Prostate gland (tissue), 2 donors: ENCODE results near the gene PLCH1. TPM values are rescaled to one million over a fixed set of nuclear protein-coding genes. Genes with fewer than 3 reads are reported as not detected.

Experiments
- DNase-seq: peaks from one replicate; pipeline ENCODE4 v3.0.0-alpha.2; 2019; ENCODE audit warnings: low spot score
- H3K27ac ChIP-seq, 2 donors: fragments of 200-600 bp; sonication (generic); 2 replicates each; pipeline ENCODE4 v1.5.1; 2017 to 2019
- H3K27me3 ChIP-seq: fragments of 200-600 bp; sonication (generic); replicated peaks from 2 replicates; pipeline ENCODE4 v1.5.1; 2019; ENCODE audit not compliant: insufficient read depth
- H3K36me3 ChIP-seq, 2 donors: fragments of 200-600 bp; sonication (generic); 1 replicate in 1 of 2; 2 replicates in 1 of 2; pipeline versions ENCODE4 v1.5.1 to v1.8.1; 2017 to 2019
- H3K4me1 ChIP-seq: fragments of 200-600 bp; sonication (generic); replicated peaks from 2 replicates; pipeline ENCODE4 v1.5.1; 2019
- H3K4me3 ChIP-seq, 2 donors: fragments of 200-600 bp; sonication (generic); 2 replicates each; pipeline ENCODE4 v1.5.1; 2017 to 2019
- H3K9me3 ChIP-seq: fragments of 200-600 bp; sonication (generic); 2 replicates; pipeline ENCODE4 v1.5.1; 2017
- CTCF ChIP-seq, 4 experiments: fragments of 200-600 bp in 2 of 4; fragments of 450-650 bp in 2 of 4; sonication (generic) in 2 of 4; IDR thresholded peaks; 1 replicate in 3 of 4; 2 replicates in 1 of 4; pipeline ENCODE4 v1.5.1; 2016 to 2019; ENCODE audit warnings: antibody characterized with exemption in 4 of 4, mild to moderate bottlenecking in 2 of 4, moderate library complexity in 2 of 4
- POLR2A ChIP-seq: fragments of 450-650 bp; IDR thresholded peaks from one replicate; pipeline ENCODE4 v1.6.1; 2016; ENCODE audit warnings: antibody characterized with exemption, mild to moderate bottlenecking
- POLR2AphosphoS5 ChIP-seq: sonication (generic); formaldehyde crosslinking; IDR thresholded peaks from one replicate; pipeline ENCODE4 v1.6.1; 2017; ENCODE audit warnings: antibody characterized with exemption
- WGBS: methylation state at CpG from one replicate; pipeline ENCODE4 v1.1.5; 2018; 5-methylcytosine and 5-hydroxymethylcytosine counted together
- intact Hi-C: fragments of 100-400 bp; cut with DNase I; formaldehyde crosslinking; loops from one replicate; pipeline ENCODE4 v1.14.2; 2022
- total RNA-seq, 2 donors: library from RNA; depleted of rRNA; stranded (reverse); fragments of >200 nt; gene quantifications; one replicate each; pipeline ENCODE4 v1.1.0, GENCODE V29; 2016

Gene PLCH1
- total RNA-seq, 2 donors from 2014 or later, result 0.64 to 12.2 TPM

- H3K9me3 ChIP-seq, result no peaks in the 10 kb centered on the region
- no peaks in the 10 kb centered on the region for H3K27me3 ChIP-seq
- H3K27ac ChIP-seq, result no peak overlapping the region
- no peaks in the 10 kb centered on the region for H3K36me3 ChIP-seq
- intact Hi-C loops, result no loop called here
- TF ChIP-seq CTCF (IDR thresholded peaks at IDR 0.05) (no peak), POLR2A (no peak), POLR2AphosphoS5 (no peak)
- H3K4me1 ChIP-seq, result no peaks in the 10 kb centered on the region
- no peak for DNase-seq
- WGBS, result 83% methylated on average over 2 of the region's 2 CpGs
- H3K4me3 ChIP-seq, result no peak overlapping the region
Measured at GRCh38 chr3:155555479-155556060, 189.3 kb downstream of the PLCH1 start.

GRCh38 chr3:155554777-155555451, 190.0 kb downstream of the PLCH1 start:
- no peaks in the 10 kb centered on the region for H3K27me3 ChIP-seq
- no peaks in the 10 kb centered on the region for H3K9me3 ChIP-seq
- no peaks in the 10 kb centered on the region for H3K36me3 ChIP-seq
- WGBS, result 49% methylated on average over 4 of the region's 4 CpGs
- intact Hi-C loops, result no loop called here
- H3K4me3 ChIP-seq, result no peak overlapping the region
- H3K4me1 ChIP-seq, result no peaks in the 10 kb centered on the region
- TF ChIP-seq POLR2A (no peak), POLR2AphosphoS5 (no peak), CTCF (IDR thresholded peaks at IDR 0.05) (no peak)
- DNase-seq, result no peak
- H3K27ac ChIP-seq, result no peak overlapping the region

- Histone ChIP-seq H3K27me3 (no peaks in the 10 kb centered on the region), H3K36me3 (no peaks in the 10 kb centered on the region), H3K4me1 (no peaks in the 10 kb centered on the region), H3K27ac (no peak overlapping the region), H3K9me3 (no peaks in the 10 kb centered on the region), H3K4me3 (no peak overlapping the region)
- no peak for TF ChIP-seq POLR2AphosphoS5
- no peak for TF ChIP-seq POLR2A
- 73% methylated on average over 4 of the region's 4 CpGs for WGBS
- DNase-seq, result no peak
- intact Hi-C loops, result no loop called here
Measured at GRCh38 chr3:155553780-155554179, 191.1 kb downstream of the PLCH1 start.

- no peaks in the 10 kb centered on the region for H3K27me3 ChIP-seq
- H3K4me1 ChIP-seq, result no peaks in the 10 kb centered on the region
- H3K36me3 ChIP-seq, result no peaks in the 10 kb centered on the region
- H3K4me3 ChIP-seq, result no peak overlapping the region
- WGBS, result 82% methylated on average over 4 of the region's 4 CpGs
- intact Hi-C loops, result no loop called here
- no peak for TF ChIP-seq CTCF (IDR thresholded peaks at IDR 0.05)
- no peak for TF ChIP-seq POLR2AphosphoS5
- no peak for TF ChIP-seq POLR2A
- no peak overlapping the region for H3K27ac ChIP-seq
- H3K9me3 ChIP-seq, result no peaks in the 10 kb centered on the region
- DNase-seq, result no peak
Measured at GRCh38 chr3:155553326-155553725, 191.5 kb downstream of the PLCH1 start.

GRCh38 chr3:155550391-155550790, 194.5 kb downstream of the PLCH1 start:
- 97% methylated on average over 3 of the region's 3 CpGs for WGBS
- TF ChIP-seq CTCF (IDR thresholded peaks at IDR 0.05), result no peak
- no peak for TF ChIP-seq POLR2A
- TF ChIP-seq POLR2AphosphoS5, result no peak
- no peaks in the 10 kb centered on the region for H3K9me3 ChIP-seq
- H3K27ac ChIP-seq, result no peak overlapping the region
- DNase-seq, result no peak
- intact Hi-C loops, result no loop called here
- no peaks in the 10 kb centered on the region for H3K27me3 ChIP-seq
- no peaks in the 10 kb centered on the region for H3K36me3 ChIP-seq
- no peaks in the 10 kb centered on the region for H3K4me1 ChIP-seq
- no peak overlapping the region for H3K4me3 ChIP-seq
